NCI-H526 (cell line): ENCODE results near the gene GMPPB.
A peak's percentile ranks its signal among the peaks of the same experiment; 100 is the strongest.

Source experiments
- DNase-seq, 2 experiments: peaks; one replicate each; lab custom pipeline; 2025; lab: John Stamatoyannopoulos, UW

Gene GMPPB

GRCh38 chr3:49729966-49730609 lies 6.3 kb upstream of the GMPPB start:
- DNase-seq: no peak

- no peak for DNase-seq
These were observed 4.2 kb upstream of the GMPPB start for GRCh38 chr3:49727924-49728361.

GRCh38 chr3:49727154-49727923 lies 3.6 kb upstream of the GMPPB start:
- no peak for DNase-seq

GRCh38 chr3:49725906-49726681 lies 2.3 kb upstream of the GMPPB start:
- no peak for DNase-seq

GRCh38 chr3:49724586-49724985 lies 835 bp upstream of the GMPPB start:
- DNase-seq: no peak

GRCh38 chr3:49723296-49723627 lies 489 bp downstream of the GMPPB start:
- DNase-seq: peak; percentile 29 to 59

- no peak for DNase-seq
These were observed 855 bp downstream of the GMPPB start for GRCh38 chr3:49722896-49723295.

- no peak for DNase-seq
These were observed 1.6 kb downstream of the GMPPB start for GRCh38 chr3:49721896-49722781.

- DNase-seq: no peak
These were observed 2.2 kb downstream of the GMPPB start for GRCh38 chr3:49721596-49721895.

GRCh38 chr3:49720855-49721595 lies 2.7 kb downstream of the GMPPB start:
- no peak for DNase-seq

GRCh38 chr3:49719214-49719884 lies 4.4 kb downstream of the GMPPB start, which contains the start of gene AMIGO3:
TSS of gene AMIGO3 (minus strand) at chr3:49719684. CDS start at chr3:49719465, 219 bp downstream.
- peak; percentile 73 to 96 for DNase-seq

GRCh38 chr3:49718858-49719213 lies 4.9 kb downstream of the GMPPB start:
- peak in 1 of 2 experiments; percentile 35 for DNase-seq

GRCh38 chr3:49717959-49718857 lies 5.5 kb downstream of the GMPPB start:
- no peak for DNase-seq

- DNase-seq: no peak
These were observed 6.4 kb downstream of the GMPPB start for GRCh38 chr3:49717211-49717958.

- DNase-seq: no peak
These were observed 7.0 kb downstream of the GMPPB start for GRCh38 chr3:49716691-49717210.

- DNase-seq: no peak
These were observed 7.6 kb downstream of the GMPPB start for GRCh38 chr3:49716169-49716568.

- DNase-seq: no peak
These were observed 8.1 kb downstream of the GMPPB start for GRCh38 chr3:49715611-49716121.

GRCh38 chr3:49714728-49715550 lies 8.8 kb downstream of the GMPPB start:
- DNase-seq: no peak
